GM21360 (cell line): ENCODE data around the gene ZNF670.
"Not testable (repeated sequence)": the region's sequence is repeated elsewhere in the genome, so short reads cannot be mapped to it uniquely, and the experiment has no call there.

Experiments used
- ATAC-seq: cut with Tn5 transposase; IDR thresholded peaks from one replicate; pipeline ENCODE4 v1.9.1; 2021; ENCODE audit warnings: mild to moderate bottlenecking, moderate library complexity; ENCODE audit not compliant: unreplicated experiment

ZNF670 gene

DNA sequence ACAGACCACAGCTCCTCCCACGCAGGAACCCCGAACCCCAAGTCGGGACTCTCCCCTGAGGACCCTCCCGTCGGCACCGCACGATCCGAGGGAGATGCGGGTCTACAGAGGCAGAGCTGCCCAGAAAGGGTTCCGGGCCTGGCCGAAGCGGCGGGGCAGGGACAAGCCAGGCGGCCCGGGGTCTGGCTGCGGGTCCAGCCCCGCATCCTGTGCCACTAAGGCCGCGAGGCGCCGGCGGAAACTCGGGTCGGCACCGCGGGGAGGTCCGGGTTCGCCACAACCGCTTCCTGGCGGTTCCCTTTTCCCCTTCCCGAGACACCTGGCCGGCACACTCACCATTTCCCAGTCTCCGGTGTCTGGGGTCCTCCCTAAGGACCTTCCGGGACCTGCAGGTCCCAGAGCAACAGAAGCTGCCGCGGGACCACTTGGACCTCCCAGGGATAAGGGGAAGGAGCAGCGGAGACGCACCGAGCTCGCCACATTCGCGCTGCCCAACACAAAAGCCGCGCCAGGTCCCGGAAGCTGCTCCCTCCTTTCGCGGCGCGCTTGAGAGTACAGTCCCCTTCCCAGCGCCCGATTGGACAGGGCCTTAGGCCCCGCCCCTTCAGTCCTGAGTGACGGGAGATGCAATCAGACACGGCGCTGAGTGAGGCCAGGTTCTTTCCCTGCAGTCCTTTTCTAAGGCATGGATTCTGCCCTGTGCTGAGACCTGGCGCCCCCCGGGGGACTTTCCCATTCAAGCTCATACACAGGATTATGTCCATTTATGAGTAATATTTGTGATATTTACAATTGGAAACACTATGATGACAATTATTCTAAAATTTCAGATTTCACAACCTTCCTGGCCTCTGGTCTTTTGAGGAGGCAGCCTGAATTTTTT is at the start of gene ZNF670:
ZNF670 (minus strand) TSS at position 554 of the 883 bp plus-strand sequence; CDS start at position 339, 215 bp downstream.
- peak; percentile 100 for ATAC-seq

DNA sequence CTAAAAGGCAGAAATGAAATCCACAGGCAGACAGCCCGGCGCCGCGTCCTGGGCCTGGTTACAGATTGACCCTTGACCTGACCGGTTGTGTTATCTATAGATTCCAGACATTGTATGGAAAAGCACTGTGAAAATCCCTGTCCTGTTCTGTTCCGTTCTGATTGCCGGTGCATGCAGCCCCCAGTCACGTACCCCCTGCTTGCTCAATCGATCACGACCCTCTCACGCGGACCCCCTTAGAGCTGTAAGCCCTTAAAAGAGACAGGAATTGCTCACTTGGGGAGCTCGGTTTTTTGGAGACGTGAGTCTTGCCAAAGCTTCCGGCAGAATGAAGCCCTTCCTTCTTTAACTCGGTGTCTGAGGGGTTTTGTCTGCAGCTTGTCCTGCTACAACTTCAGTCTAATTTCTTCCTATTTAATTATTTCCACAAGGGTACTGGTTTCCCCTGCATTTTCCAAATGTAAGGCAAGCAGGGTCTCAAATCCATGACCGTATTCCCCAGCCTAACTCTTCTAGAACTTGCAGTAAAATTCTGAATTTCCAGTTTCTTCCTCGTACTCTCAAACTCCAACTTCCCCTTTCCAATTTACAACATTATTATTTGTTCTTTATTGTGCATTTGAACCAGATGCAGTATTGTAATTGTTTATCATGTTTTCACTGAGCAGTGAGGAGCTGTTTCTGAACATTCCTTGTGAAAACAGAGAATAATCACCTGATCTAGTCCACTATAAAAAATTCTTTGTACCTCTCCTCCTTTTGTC is 49.1 kb upstream of the ZNF670 start:
- not testable (repeated sequence) for ATAC-seq

DNA sequence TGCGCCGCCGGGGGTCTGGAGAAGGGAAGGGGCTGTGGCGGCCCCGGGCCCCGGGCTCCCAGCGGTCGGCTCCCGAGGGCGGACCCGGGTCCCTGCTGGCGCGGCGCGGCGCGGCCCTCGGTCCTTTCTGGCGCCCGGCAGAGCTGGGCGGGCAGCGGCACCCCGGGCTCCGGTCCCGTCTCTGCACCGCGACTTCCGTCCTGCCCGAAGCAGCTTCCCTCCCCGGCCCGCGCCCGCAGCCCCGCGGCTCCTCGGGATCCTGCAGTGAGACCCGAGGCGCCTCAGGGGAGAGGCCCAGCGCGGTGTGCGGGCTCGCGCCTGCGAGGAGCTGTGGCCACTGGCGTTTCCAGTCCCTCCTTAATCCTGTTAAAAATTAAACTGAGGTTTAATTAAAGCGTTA is 48.0 kb upstream of the ZNF670 start:
- peak; percentile 50 for ATAC-seq

DNA sequence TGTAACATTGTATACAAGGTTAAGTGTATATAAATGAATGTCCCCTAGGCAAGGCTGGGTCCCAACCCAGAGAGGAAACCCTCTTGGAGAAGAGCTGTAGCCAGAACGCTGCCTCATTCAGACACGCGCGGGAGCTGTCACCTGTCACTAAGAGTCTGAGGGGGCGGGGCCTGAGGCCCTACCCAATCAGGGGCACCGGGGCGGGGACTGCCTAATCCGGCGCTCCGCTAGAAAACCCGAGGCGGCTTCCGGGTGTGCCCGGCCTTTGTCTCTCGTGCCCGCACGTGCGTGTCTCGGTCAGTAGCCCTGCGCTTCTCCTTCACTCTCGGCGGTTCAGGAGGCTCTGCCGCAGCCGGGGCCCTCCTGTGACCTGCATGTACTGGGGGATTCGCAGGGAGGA is 47.6 kb upstream of the ZNF670 start:
- peak; percentile 100 for ATAC-seq

DNA sequence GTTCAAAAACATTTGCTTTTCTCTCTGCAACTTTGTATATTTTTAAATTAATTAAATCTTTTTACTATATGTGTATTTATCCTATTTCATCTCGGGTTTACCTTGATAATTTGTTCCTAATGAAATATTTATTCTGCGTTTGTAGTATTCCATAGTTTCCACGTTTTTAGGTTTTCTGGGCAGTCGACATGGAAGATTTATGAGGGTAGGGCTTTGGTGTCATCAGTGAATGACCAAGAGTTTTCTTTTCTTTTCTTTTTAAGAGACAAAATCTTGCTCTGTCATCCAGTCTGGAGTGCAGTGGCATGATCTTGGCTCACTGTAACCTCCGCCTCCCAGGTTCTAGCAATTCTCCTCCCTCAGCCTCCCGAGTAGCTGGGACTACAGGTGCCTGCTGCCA is 42.8 kb upstream of the ZNF670 start:
- no peak for ATAC-seq

DNA sequence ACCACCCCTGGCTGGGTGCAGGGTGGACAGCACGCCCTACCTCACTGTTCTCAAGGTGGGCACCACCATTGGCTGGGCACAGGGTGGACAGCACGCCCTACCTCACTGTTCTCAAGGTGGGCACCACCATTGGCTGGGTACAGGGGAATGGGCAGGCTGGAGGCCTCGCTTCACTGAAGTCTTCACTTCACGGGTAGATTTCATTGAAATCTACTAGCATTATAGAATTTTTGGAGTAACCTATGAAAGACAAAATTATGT is 41.7 kb upstream of the ZNF670 start:
- ATAC-seq = not testable (repeated sequence)

DNA sequence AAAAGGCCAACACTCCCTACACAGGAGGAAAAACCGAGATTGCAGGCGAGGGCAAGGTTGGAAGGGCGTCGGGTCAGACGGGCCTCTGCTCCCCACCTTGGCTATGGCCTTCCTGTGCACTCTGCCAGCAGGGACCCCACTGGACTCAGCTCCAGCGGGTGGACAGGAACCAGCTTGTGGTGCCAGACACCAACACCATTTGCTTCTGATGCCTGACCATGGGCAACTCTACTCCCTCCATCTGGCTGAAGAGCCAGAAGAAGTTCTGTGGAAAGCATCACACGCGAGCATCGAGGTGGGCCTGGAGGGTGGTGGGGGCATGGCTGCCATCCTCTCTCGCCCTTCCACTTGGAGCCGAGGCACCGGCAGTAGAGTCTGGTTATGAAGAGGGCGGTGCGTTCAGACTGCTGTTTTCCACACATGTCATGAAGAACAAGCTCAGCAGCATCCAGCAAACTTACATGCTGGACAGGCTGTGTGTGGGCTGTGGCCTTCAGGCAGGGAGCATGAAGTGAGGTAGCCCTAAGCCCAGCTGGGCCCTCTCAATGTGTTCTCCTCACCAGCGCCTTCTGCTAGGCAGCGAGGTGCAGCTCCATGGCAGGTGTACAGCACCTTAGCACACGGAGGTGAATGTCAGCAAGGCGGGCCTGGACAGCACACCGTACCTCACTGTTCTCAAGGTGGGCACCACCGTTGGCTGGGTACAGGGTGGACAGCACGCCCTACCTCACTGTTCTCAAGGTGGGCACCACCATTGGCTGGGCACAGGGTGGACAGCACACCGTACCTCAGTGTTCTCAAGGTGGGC is 41.2 kb upstream of the ZNF670 start:
- no peak for ATAC-seq

DNA sequence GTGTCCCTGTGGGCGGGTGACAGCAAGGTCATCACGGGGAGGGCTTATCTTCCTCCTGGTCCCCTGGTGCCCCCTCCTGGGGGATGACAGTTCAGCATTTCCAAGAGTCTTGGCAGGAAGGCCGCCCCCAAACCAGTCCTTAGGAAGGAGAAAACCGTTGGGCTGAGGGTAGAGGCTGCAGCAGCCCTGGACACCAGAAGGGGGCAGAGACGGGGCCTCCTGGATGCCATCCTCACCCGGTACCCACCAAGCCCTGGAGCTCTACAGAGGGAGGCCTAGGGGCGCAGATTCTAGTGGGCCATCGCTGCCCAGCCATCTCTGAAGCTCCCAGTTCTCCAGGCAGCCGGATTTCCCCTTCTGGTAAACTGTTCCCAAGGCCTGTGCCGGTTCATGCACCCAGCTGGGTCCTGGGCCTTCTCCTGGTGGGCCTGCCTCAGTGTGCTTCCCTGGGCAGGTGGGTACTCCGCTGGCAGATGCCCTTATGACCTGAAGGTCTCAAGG is 40.4 kb upstream of the ZNF670 start:
- no peak for ATAC-seq

DNA sequence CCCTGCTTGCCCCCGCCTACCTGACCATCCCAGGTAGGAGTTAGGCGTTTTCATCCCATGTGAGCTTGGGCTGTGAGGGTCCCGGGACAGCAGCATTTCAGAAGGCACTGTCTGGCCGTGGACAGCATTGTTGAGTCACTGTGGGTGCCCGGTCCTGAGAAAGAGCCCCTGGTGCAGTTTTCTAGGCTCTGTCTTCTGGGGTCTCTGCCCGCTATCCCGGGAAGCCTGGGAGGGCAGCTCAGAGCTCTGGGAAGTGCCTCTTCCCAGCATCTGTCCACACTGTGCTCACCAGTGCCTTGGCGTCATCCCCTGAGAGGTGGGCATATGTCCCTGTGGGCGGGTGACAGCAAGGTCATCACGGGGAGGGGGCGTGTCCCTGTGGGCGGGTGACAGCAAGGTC is 36.9 kb upstream of the ZNF670 start:
- ATAC-seq = no peak

DNA sequence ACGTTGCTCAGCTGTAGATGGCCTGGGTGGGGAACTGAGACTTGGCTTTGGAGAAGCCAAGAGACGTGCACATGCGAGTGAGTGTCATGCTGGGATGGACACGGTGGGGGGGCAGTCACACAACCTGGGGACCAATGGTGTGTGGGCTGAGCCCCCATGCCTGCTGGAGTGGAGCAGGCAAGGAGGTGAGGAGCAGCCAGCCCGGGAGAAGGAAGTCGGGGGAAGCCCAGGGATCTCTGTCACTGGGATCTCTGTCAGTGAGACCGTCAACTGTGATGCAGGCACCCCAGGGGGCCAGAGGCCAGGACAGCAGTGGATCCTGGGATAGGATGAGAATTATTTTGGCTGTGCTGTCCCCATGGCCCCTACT is 36.5 kb upstream of the ZNF670 start:
- no peak for ATAC-seq

DNA sequence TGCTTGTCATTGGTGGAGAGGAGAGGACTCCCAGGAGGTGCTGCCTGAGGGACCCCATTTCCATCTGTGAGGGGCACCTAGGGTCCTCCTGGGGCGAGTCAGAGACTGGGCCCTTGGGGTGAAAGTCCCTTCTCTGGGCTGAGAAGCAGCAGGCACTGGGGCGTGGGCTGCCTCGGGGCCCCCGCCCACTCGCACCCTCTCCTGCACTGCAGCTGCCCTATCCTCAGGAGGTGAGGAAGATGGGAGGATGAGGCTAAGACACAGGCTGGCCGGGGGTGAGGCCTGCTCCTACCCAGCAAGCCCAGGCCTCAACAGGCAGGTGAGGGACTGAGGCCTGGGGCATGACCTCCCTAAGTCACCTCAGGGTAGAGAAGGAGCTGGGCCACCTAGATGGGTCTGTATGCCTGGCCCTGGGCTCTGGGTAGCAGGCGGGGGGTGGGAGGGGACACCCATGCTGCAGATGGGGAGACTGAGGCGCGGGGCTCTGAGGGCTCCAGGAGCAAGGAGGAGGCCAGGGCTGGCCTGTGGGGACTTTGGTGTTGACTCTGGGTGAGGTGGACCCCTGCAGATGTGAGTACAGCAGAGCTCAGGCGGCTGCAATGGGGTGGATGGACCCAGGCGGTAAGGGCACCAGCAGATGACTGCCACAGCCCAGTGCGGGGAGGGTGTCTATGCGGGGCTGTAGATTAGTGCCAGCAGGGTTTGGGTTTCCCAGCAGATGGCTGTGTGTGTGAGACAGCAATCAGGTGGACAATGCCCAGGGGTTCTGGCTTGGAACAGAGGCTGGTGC is 35.9 kb upstream of the ZNF670 start:
- ATAC-seq = no peak

DNA sequence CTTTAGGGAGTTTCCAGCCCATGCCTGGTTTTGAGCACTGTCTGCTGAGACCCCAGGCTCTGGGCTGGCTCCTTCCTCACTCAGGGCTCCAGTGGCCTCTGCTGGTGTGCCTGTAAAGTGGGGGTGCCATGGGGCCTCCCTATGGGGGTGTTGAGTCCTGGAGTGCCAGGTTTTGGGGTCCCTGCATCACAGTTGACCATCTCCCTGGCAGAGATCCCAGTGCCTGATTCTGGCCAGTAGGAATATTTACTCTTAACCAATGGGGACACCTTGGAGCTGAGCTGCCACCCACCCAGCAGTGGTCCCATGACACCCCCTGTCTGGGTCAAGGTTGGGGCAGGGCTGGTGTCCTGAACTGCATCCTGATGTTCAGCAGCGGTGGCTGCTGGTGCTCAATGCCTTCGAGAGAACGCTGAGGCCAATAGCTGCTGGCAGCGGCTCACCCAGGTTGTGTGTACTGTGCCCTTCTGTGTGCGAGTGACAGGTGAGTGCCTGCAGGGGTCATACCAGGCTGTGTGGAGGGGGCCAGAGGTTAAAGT is 35.2 kb upstream of the ZNF670 start:
- no peak for ATAC-seq

DNA sequence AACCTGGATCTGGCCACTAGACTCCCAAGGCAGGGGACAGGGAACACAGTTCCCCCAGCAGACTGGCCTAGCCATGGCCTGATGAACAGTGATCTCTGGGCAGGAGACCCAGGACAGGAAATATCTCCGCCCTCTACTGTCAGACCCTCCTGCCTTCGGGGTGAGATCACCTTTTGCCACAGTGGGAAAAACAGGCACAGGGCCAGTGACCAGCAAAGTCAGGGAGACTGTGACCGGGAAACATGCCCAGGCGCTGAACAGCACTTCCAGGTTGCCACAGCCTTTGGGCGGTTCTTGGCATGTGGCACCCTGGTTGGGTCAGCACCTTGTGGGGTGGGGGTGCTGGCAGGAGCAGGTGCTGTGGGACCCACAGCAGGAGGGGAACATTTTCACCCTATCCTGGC is 34.5 kb upstream of the ZNF670 start:
- no peak for ATAC-seq

DNA sequence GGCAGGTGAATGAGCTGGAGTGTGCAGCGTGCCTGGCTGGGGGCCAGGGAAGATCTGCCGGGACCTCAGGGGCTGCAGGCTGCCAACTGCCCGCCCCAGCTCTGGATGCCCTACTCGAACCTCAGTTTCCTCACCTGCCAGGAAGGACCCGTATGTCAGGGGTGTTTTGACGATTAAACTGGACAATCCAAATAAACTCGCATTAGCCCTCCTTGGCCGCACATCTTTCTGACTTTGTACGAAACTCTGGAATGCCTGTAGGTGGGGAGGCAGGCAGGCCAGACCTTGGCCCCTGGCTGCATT is 33.8 kb upstream of the ZNF670 start:
- ATAC-seq = no peak

DNA sequence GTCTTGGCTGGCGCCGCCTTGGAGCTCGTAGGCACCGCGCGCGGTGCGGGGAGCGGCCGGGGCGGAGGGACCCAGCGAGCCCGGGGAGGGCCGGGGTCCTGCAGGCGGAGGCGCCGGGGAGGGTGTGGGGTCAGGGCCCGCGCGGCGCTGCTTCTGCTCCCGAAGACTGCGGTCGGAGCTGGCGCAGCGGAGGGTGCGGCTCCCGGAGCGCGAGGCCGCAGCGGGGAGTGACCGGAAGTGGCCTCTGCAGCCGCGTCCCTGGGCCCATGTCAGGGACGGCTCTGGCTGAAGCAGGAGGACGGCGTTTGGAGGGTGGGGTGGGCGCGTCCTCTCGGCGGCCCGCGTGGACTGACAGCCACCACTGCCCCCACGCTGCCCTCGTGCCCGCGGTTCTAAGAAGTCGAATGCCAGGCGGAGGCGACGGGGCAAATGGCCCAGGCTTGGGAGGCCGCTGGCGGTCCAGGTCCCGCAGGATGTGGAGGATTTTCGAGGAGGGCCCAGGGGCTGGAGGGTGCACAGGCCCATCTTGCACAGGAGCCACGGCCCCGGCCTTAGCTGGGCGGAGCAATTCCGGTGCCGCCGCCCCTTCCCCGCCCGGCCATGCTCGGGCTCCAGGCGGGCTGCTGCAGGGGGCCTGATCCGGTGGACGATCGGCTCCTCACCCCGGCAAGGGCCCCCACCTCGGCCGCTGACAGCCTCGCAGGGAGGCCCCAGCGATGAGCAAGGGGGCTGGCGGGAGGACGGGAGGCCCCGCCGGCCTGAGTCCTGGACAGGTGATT is 33.3 kb upstream of the ZNF670 start:
- no peak for ATAC-seq

DNA sequence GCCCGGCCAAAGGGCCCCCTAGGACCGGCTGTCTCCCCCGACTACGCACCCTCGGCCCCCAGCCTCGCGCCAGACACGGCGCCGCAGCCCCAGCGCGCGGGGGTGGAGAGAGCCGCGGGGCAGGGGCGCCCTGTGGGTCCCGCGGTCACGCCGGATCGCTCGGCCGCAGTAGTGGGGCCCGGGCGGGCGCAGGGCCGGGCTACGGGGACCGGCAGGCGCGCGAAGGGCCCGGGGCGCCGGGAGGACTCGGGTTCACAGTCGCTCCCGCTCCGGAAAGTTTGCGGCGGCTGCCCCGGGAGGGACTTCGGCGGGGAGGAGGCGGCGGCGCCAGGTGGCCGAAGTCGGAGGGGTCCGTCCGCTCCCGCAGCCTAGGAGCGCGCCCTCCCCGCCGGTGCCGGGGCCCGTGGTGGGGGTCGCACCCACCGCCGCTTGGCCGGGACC is 32.7 kb upstream of the ZNF670 start:
- no peak for ATAC-seq

DNA sequence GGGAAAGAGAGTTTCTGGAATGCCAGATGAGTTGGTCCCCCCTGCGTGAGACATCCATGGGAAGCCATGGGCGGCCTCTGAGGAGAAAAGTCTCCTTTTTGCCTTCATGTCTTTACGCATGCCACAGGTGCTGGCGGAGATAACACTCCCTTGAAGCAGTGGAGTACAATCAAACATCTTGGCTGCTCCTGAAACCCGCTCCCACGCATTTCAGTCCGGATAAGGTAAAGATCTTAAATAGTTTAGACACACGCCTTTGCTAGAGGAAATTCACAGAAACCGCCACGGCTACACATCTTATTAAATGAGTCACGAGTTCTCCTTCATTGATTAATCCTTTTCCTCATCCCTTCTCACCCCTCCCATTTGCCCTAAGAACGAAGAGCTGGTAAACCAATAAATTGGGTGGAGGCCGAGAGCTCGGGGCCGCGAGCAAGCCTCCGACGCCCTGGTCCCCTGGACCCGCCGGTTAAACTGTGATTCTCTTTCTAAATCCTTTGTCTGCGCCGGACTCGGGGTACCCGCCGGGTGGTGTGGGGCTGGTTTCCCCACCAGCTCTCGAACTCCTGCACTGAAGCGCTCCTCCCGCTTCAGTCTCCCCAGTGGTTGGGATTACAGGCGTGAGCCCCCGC is 32.1 kb upstream of the ZNF670 start:
- ATAC-seq = no peak

DNA sequence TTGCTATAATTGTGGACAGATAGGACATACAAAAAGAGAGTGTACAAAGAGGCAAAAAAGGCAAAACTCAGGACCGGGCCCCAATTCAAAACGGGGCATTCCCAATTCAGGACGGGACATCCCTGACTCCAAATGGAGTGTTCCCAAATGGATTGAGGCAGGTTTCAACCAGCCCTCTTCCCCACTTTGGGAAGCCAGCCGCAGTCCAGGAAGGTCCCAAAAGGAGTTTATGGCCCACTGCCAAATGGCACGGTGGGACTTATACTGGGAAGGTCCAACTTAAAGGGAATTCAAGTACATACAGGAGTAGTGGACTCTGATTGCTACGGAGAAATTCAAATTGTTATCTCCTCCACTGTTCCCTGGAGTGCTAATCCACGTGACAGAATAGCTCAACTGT is 29.1 kb upstream of the ZNF670 start:
- ATAC-seq = no peak

DNA sequence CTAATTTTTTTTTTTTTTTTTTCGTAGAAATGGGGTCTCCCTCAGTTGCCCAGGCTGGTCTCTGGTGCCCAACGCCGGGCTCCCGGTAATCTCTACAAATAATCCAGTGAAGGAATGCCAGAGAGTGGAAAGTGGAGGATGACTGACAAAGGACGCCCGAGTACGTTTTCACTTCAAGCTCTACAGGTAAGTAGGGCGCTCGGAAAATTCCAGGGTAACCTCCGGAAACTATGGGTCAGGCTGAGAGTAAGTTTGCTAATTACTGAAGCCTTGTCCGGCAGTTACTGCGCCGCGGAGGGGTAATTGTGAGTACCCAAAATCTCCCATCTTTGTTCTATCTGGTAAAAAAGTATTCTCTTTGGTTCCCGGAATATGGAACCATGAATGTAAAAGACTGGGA is 27.4 kb upstream of the ZNF670 start:
- ATAC-seq = no peak
